Measurements from ENCODE around the gene KLHDC9. TPM values are rescaled to one million over a fixed set of nuclear protein-coding genes. Genes with fewer than 3 reads are reported as not detected.

Gene KLHDC9
- total RNA-seq, 1 donor from 2014 or later: 10.7 TPM

GRCh38 chr1:161121042-161121650, 23.0 kb downstream of the KLHDC9 start:
- intact Hi-C loops (cut with DNase I): no loop called here
- DNase-seq (ENCODE audit: low spot score): no peak

GRCh38 chr1:161121834-161122233, 23.7 kb downstream of the KLHDC9 start:
- intact Hi-C loops (cut with DNase I): no loop called here
- no peak for DNase-seq (ENCODE audit: low spot score)

- intact Hi-C loops (cut with DNase I): no loop called here
- no peak for DNase-seq (ENCODE audit: low spot score)
Observed at GRCh38 chr1:161122967-161123366, 24.8 kb downstream of the KLHDC9 start.

GRCh38 chr1:161127649-161128048, 29.5 kb downstream of the KLHDC9 start:
- DNase-seq (ENCODE audit: low spot score): no peak
- intact Hi-C loops (cut with DNase I): no loop called here

- no peak for DNase-seq (ENCODE audit: low spot score)
- intact Hi-C loops (cut with DNase I): no loop called here
Observed at GRCh38 chr1:161128591-161129420, 30.6 kb downstream of the KLHDC9 start.

- no peak for DNase-seq (ENCODE audit: low spot score)
- intact Hi-C loops (cut with DNase I): loop anchor here (10.0 kb wide), 1 partner anchor 135 kb away; no protein-coding TSS in a partner anchor
Observed at GRCh38 chr1:161130266-161130665, 32.1 kb downstream of the KLHDC9 start.

- intact Hi-C loops (cut with DNase I): loop anchor here (1.0 to 10.0 kb wide), 5 partner anchors 13 to 137 kb away; partner anchors contain the start of genes KLHDC9, NIT1, PFDN2 and USP21
- no peak for DNase-seq (ENCODE audit: low spot score)
Observed at GRCh38 chr1:161131523-161132409, 33.6 kb downstream of the KLHDC9 start.

GRCh38 chr1:161132410-161133219, 34.5 kb downstream of the KLHDC9 start, which contains the start of gene DEDD:
Gene DEDD, minus strand, starts transcription at chr1:161132667. Its CDS starts 8,205 bp downstream, at chr1:161124462.
- intact Hi-C loops (cut with DNase I): loop anchor here (1.0 to 10.0 kb wide), 5 partner anchors 14 to 138 kb away; partner anchors contain the start of genes KLHDC9, NIT1, PFDN2 and USP21
- peak; percentile 97 for DNase-seq (ENCODE audit: low spot score)

- no peak for DNase-seq (ENCODE audit: low spot score)
- intact Hi-C loops (cut with DNase I): loop anchor here (2.0 to 10.0 kb wide), 4 partner anchors 14 to 138 kb away; partner anchors contain the start of genes NIT1, PFDN2 and USP21
Observed at GRCh38 chr1:161133220-161133740, 35.1 kb downstream of the KLHDC9 start.

- DNase-seq (ENCODE audit: low spot score): no peak
- intact Hi-C loops (cut with DNase I): loop anchor here (10.0 kb wide), 1 partner anchor 143 kb away; no protein-coding TSS in a partner anchor
Observed at GRCh38 chr1:161137881-161138280, 39.7 kb downstream of the KLHDC9 start.

- no peak for DNase-seq (ENCODE audit: low spot score)
- intact Hi-C loops (cut with DNase I): loop anchor here (10.0 kb wide), 1 partner anchor 144 kb away; no protein-coding TSS in a partner anchor
Observed at GRCh38 chr1:161138431-161138830, 40.3 kb downstream of the KLHDC9 start.

GRCh38 chr1:161139766-161140165, 41.6 kb downstream of the KLHDC9 start:
- intact Hi-C loops (cut with DNase I): loop anchor here (10.0 kb wide), 1 partner anchor 145 kb away; no protein-coding TSS in a partner anchor
- DNase-seq (ENCODE audit: low spot score): no peak

- no peak for DNase-seq (ENCODE audit: low spot score)
- intact Hi-C loops (cut with DNase I): no loop called here
Observed at GRCh38 chr1:161140755-161141400, 42.7 kb downstream of the KLHDC9 start.

- no peak for DNase-seq (ENCODE audit: low spot score)
- intact Hi-C loops (cut with DNase I): no loop called here
Observed at GRCh38 chr1:161145832-161146231, 47.7 kb downstream of the KLHDC9 start.
